ENCODE data around the gene ADRB2. TPM values are rescaled to one million over a fixed set of nuclear protein-coding genes. Genes with fewer than 3 reads are reported as not detected.

Gene ADRB2
- total RNA-seq, 1 donor from 2014 or later: 2.6 TPM

DNA sequence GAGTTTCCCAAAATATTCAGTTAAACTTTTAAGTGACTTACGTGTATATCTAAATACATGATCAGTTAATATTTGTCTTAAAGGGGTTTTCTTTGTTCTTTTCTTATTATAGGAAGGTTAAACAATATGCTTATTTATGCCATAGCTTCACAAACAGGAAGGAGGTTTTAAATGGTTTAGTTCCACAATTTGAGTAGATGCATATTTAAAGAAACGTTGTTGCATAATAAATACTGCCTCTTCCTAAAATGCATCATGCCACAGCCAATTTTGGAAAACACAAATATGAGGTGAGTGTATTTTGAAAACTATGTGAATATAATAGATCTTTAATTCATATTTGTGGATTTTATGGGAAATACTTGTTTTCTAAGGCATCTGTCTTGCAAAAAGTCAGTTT lies 2.5 kb upstream of the ADRB2 start:
- TF ChIP-seq, protein P1, sequence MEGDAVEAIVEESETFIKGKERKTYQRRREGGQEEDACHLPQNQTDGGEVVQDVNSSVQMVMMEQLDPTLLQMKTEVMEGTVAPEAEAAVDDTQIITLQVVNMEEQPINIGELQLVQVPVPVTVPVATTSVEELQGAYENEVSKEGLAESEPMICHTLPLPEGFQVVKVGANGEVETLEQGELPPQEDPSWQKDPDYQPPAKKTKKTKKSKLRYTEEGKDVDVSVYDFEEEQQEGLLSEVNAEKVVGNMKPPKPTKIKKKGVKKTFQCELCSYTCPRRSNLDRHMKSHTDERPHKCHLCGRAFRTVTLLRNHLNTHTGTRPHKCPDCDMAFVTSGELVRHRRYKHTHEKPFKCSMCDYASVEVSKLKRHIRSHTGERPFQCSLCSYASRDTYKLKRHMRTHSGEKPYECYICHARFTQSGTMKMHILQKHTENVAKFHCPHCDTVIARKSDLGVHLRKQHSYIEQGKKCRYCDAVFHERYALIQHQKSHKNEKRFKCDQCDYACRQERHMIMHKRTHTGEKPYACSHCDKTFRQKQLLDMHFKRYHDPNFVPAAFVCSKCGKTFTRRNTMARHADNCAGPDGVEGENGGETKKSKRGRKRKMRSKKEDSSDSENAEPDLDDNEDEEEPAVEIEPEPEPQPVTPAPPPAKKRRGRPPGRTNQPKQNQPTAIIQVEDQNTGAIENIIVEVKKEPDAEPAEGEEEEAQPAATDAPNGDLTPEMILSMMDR (conservative IDR thresholded peaks at IDR 0.05; ENCODE audit: low read depth, low read length): no peak
- DNase-seq (ENCODE audit: low read depth): no peak
- H3K4me3 ChIP-seq (ENCODE audit: low read depth, low read length): no peak overlapping the region

DNA sequence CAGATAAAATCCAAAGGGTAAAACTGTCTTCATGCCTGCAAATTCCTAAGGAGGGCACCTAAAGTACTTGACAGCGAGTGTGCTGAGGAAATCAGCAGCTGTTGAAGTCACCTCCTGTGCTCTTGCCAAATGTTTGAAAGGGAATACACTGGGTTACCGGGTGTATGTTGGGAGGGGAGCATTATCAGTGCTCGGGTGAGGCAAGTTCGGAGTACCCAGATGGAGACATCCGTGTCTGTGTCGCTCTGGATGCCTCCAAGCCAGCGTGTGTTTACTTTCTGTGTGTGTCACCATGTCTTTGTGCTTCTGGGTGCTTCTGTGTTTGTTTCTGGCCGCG lies 727 bp upstream of the ADRB2 start:
- peak overlapping the region; percentile 67 for H3K4me3 ChIP-seq (ENCODE audit: low read depth, low read length)
- TF ChIP-seq, protein P1 (conservative IDR thresholded peaks at IDR 0.05; ENCODE audit: low read depth, low read length): no peak
- no peak for DNase-seq (ENCODE audit: low read depth)

DNA sequence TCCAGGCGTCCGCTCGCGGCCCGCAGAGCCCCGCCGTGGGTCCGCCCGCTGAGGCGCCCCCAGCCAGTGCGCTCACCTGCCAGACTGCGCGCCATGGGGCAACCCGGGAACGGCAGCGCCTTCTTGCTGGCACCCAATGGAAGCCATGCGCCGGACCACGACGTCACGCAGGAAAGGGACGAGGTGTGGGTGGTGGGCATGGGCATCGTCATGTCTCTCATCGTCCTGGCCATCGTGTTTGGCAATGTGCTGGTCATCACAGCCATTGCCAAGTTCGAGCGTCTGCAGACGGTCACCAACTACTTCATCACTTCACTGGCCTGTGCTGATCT lies 294 bp downstream of the ADRB2 start:
- TF ChIP-seq, protein P1 (conservative IDR thresholded peaks at IDR 0.05; ENCODE audit: low read depth, low read length): no peak
- peak overlapping the region; percentile 67 for H3K4me3 ChIP-seq (ENCODE audit: low read depth, low read length)
- no peak for DNase-seq (ENCODE audit: low read depth)

DNA sequence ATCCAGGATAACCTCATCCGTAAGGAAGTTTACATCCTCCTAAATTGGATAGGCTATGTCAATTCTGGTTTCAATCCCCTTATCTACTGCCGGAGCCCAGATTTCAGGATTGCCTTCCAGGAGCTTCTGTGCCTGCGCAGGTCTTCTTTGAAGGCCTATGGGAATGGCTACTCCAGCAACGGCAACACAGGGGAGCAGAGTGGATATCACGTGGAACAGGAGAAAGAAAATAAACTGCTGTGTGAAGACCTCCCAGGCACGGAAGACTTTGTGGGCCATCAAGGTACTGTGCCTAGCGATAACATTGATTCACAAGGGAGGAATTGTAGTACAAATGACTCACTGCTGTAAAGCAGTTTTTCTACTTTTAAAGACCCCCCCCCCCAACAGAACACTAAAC lies 1.3 kb downstream of the ADRB2 start:
- no peak for DNase-seq (ENCODE audit: low read depth)
- H3K4me3 ChIP-seq (ENCODE audit: low read depth, low read length): peak overlapping the region; percentile 67
- TF ChIP-seq, protein P1 (conservative IDR thresholded peaks at IDR 0.05; ENCODE audit: low read depth, low read length): no peak

DNA sequence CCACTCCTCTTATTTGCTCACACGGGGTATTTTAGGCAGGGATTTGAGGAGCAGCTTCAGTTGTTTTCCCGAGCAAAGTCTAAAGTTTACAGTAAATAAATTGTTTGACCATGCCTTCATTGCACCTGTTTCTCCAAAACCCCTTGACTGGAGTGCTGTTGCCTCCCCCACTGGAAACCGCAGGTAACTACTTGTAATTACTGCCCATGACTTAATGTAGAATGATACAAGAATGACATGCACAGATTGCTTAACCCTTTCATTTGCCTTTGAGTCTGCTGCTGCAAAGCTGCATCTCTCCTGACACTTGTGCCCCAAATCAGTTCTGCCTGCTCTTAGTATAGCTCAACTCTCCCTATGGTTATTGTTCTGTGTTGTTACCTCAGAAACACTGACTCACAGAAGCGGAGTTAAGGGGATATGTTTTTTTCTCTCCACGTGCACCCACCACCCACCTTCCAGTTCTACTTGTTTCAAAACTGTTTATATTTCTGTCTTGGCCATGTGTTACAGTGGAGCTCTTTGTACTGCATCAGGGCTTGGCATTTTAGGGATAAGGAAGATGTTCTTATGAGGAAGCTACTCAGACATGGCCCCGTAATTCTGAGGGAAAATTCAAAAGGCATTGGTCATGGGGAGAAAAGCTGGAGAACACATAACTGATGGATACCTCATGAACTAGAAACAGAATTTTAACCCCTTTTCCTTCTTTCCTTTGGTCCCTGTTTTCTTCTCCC lies 2.3 kb downstream of the ADRB2 start:
- DNase-seq (ENCODE audit: low read depth): no peak
- peak overlapping the region; percentile 67 for H3K4me3 ChIP-seq (ENCODE audit: low read depth, low read length)
- TF ChIP-seq, protein P1 (conservative IDR thresholded peaks at IDR 0.05; ENCODE audit: low read depth, low read length): peak; percentile 26

DNA sequence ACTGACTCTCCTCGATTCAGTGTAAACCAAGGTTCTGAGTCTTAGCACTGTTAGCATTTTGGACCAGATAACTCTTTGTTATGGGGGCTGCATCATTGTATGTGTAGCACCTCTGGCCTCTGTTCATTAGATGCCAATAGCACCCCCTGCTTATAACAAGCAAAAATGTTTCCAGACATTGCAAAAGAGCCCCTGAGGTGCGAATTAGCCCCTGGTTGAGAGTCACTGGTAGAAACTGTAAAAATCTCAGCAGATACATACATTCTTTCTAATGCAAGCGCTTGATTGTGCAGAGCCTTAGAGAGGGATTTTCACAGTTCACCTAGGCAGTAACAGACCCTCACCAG lies 2.8 kb downstream of the ADRB2 start:
- TF ChIP-seq, protein P1 (conservative IDR thresholded peaks at IDR 0.05; ENCODE audit: low read depth, low read length): no peak
- peak overlapping the region; percentile 67 for H3K4me3 ChIP-seq (ENCODE audit: low read depth, low read length)

DNA sequence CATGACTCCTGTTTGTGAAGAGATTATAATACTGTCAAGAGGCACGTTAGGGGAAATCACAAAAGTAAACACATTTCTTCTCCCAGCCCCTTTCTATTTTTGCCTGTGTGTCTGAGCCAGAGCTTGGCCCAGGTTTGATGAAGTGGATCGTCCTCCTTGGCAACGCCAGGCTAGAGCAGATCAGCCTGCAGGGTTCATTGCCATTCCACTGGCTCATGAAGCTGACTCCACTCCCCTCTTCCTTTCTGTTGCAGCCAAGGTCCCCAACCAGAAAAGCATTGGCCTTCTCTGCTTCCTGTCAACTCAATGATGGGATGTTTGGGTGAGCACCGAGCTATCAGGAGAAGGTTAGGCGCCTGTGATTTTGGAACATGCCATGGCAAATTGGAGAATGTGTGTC lies 3.3 kb downstream of the ADRB2 start:
- peak overlapping the region; percentile 67 for H3K4me3 ChIP-seq (ENCODE audit: low read depth, low read length)
- TF ChIP-seq, protein P1 (conservative IDR thresholded peaks at IDR 0.05; ENCODE audit: low read depth, low read length): no peak
- no peak for DNase-seq (ENCODE audit: low read depth)

More for the DNA sequence above, 2.8 kb downstream of the ADRB2 start:
- no peak for DNase-seq (ENCODE audit: low read depth)
